HepG2 (cell line): ENCODE measurements around the gene CCL22. TPM values are rescaled to one million over a fixed set of nuclear protein-coding genes. Genes with fewer than 3 reads are reported as not detected.

Experiments
- FLYWCH1 ChIP-seq: sonication (generic); formaldehyde crosslinking; IDR thresholded peaks from 2 replicates; pipeline ENCODE4 v1.8.1; 2023; ENCODE audit warnings: mild to moderate bottlenecking, missing genetic modification reagents
- KDM1A ChIP-seq: IDR thresholded peaks from 2 replicates; pipeline ENCODE4 v1.6.1; 2016; ENCODE audit warnings: missing compliant biosample characterization
- NR1H2 ChIP-seq: sonication (generic); formaldehyde crosslinking; IDR thresholded peaks from 2 replicates; pipeline ENCODE4 v1.8.1; 2022; ENCODE audit warnings: low read depth, missing genetic modification reagents, borderline replicate concordance
- PHF20 ChIP-seq: sonication (generic); formaldehyde crosslinking; IDR thresholded peaks from 2 replicates; pipeline ENCODE4 v1.5.0; 2020; ENCODE audit warnings: mild to moderate bottlenecking, missing genetic modification reagents
- REL ChIP-seq: sonication (generic); formaldehyde crosslinking; conservative IDR thresholded peaks from 2 replicates; pipeline ENCODE4 v1.8.0; 2022; ENCODE audit warnings: mild to moderate bottlenecking, missing genetic modification reagents, moderate library complexity
- SNAPC2 ChIP-seq: sonication (generic); formaldehyde crosslinking; IDR thresholded peaks from 2 replicates; pipeline ENCODE4 v1.8.1; 2022; ENCODE audit warnings: mild to moderate bottlenecking, missing genetic modification reagents
- SP5 ChIP-seq: IDR thresholded peaks from 2 replicates; pipeline ENCODE4 v1.6.1; 2016; ENCODE audit warnings: low read depth, borderline replicate concordance
- STAG1 ChIP-seq: sonication (generic); formaldehyde crosslinking; IDR thresholded peaks from 2 replicates; pipeline ENCODE4 v1.4.0; 2020; ENCODE audit warnings: missing genetic modification reagents
- TAF15 ChIP-seq: fragments of 200-400 bp; formaldehyde crosslinking; IDR thresholded peaks from one replicate; pipeline ENCODE4 v1.6.1; 2018; ENCODE audit warnings: mild to moderate bottlenecking, low read depth, low read length; ENCODE audit not compliant: poor library complexity, severe bottlenecking
- TARDBP ChIP-seq: sonication (generic); formaldehyde crosslinking; IDR thresholded peaks from 2 replicates; pipeline ENCODE4 v1.8.0; 2022; ENCODE audit warnings: mild to moderate bottlenecking, missing genetic modification reagents
- ZBTB7A ChIP-seq: sonication (generic); formaldehyde crosslinking; IDR thresholded peaks from 2 replicates; pipeline ENCODE4 v1.8.0; 2022; ENCODE audit warnings: mild to moderate bottlenecking, missing genetic modification reagents
- ZNF333 ChIP-seq: sonication (generic); formaldehyde crosslinking; IDR thresholded peaks from 2 replicates; pipeline ENCODE4 v1.4.0; 2020; ENCODE audit warnings: mild to moderate bottlenecking, missing genetic modification reagents, borderline replicate concordance
- ZNF350 ChIP-seq: sonication (generic); formaldehyde crosslinking; IDR thresholded peaks from 2 replicates; pipeline ENCODE4 v1.4.0; 2020; ENCODE audit warnings: mild to moderate bottlenecking, low read depth, missing genetic modification reagents, borderline replicate concordance
- ZNF788 ChIP-seq: sonication (generic); formaldehyde crosslinking; IDR thresholded peaks from 2 replicates; pipeline ENCODE4 v1.5.0; 2020; ENCODE audit warnings: mild to moderate bottlenecking, missing genetic modification reagents, borderline replicate concordance
- polyA plus RNA-seq, 8 experiments: library from polyadenylated mRNA; depleted of rRNA in 3 of 8; stranded (reverse) in 7 of 8; unstranded in 1 of 8; fragments of >200 nt; fragmentation: Illumina TruSeq in 4 of 8; extraction: Trizol in 4 of 8; gene quantifications; 2 replicates each; pipeline versions ENCODE4 v1.2.1 to v1.2.3, GENCODE V29; 2011 to 2016; ENCODE audit warnings: low read depth in 4 of 8, missing spikeins in 1 of 8, mixed read lengths in 1 of 8; ENCODE audit not compliant: insufficient read depth in 1 of 8
- total RNA-seq, 5 experiments: library from RNA; depleted of rRNA; stranded (reverse); fragments of >200 nt; fragmentation: Illumina TruSeq; extraction: Trizol; gene quantifications; 2 replicates each; pipeline ENCODE4 v1.2.3, GENCODE V29; 2016; ENCODE audit warnings: low read depth in 1 of 5
- TF ChIP-seq, protein P1 (sequence below): sonication (generic); formaldehyde crosslinking; IDR thresholded peaks from 2 replicates; pipeline ENCODE4 v1.5.0; 2020; ENCODE audit warnings: mild to moderate bottlenecking, missing genetic modification reagents
- TF ChIP-seq, protein P2 (sequence below): sonication (generic); formaldehyde crosslinking; IDR thresholded peaks from 2 replicates; pipeline ENCODE4 v1.5.0; 2020; ENCODE audit warnings: mild to moderate bottlenecking, missing genetic modification reagents, borderline replicate concordance
- TF ChIP-seq, protein P3 (sequence below): sonication (generic); formaldehyde crosslinking; IDR thresholded peaks from 2 replicates; pipeline ENCODE4 v1.4.0; 2020; ENCODE audit warnings: missing genetic modification reagents, borderline replicate concordance

The CCL22 gene
- total and polyA plus RNA-seq, 2 of the 13 experiments (the other 11 are each of a cell fraction or from before 2014, with no cell fraction given) = not detected

GRCh38 chr16:57383276-57384247, 25.0 kb downstream of the CCL22 start (continued):
- TF ChIP-seq, protein P1, sequence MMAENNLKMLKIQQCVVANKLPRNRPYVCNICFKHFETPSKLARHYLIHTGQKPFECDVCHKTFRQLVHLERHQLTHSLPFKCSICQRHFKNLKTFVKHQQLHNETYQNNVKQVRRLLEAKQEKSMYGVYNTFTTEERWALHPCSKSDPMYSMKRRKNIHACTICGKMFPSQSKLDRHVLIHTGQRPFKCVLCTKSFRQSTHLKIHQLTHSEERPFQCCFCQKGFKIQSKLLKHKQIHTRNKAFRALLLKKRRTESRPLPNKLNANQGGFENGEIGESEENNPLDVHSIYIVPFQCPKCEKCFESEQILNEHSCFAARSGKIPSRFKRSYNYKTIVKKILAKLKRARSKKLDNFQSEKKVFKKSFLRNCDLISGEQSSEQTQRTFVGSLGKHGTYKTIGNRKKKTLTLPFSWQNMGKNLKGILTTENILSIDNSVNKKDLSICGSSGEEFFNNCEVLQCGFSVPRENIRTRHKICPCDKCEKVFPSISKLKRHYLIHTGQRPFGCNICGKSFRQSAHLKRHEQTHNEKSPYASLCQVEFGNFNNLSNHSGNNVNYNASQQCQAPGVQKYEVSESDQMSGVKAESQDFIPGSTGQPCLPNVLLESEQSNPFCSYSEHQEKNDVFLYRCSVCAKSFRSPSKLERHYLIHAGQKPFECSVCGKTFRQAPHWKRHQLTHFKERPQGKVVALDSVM (CRISPR knock-in tag) = peak; percentile 38; the same call in 1 of the 2 replicates
- TF ChIP-seq, protein P2, sequence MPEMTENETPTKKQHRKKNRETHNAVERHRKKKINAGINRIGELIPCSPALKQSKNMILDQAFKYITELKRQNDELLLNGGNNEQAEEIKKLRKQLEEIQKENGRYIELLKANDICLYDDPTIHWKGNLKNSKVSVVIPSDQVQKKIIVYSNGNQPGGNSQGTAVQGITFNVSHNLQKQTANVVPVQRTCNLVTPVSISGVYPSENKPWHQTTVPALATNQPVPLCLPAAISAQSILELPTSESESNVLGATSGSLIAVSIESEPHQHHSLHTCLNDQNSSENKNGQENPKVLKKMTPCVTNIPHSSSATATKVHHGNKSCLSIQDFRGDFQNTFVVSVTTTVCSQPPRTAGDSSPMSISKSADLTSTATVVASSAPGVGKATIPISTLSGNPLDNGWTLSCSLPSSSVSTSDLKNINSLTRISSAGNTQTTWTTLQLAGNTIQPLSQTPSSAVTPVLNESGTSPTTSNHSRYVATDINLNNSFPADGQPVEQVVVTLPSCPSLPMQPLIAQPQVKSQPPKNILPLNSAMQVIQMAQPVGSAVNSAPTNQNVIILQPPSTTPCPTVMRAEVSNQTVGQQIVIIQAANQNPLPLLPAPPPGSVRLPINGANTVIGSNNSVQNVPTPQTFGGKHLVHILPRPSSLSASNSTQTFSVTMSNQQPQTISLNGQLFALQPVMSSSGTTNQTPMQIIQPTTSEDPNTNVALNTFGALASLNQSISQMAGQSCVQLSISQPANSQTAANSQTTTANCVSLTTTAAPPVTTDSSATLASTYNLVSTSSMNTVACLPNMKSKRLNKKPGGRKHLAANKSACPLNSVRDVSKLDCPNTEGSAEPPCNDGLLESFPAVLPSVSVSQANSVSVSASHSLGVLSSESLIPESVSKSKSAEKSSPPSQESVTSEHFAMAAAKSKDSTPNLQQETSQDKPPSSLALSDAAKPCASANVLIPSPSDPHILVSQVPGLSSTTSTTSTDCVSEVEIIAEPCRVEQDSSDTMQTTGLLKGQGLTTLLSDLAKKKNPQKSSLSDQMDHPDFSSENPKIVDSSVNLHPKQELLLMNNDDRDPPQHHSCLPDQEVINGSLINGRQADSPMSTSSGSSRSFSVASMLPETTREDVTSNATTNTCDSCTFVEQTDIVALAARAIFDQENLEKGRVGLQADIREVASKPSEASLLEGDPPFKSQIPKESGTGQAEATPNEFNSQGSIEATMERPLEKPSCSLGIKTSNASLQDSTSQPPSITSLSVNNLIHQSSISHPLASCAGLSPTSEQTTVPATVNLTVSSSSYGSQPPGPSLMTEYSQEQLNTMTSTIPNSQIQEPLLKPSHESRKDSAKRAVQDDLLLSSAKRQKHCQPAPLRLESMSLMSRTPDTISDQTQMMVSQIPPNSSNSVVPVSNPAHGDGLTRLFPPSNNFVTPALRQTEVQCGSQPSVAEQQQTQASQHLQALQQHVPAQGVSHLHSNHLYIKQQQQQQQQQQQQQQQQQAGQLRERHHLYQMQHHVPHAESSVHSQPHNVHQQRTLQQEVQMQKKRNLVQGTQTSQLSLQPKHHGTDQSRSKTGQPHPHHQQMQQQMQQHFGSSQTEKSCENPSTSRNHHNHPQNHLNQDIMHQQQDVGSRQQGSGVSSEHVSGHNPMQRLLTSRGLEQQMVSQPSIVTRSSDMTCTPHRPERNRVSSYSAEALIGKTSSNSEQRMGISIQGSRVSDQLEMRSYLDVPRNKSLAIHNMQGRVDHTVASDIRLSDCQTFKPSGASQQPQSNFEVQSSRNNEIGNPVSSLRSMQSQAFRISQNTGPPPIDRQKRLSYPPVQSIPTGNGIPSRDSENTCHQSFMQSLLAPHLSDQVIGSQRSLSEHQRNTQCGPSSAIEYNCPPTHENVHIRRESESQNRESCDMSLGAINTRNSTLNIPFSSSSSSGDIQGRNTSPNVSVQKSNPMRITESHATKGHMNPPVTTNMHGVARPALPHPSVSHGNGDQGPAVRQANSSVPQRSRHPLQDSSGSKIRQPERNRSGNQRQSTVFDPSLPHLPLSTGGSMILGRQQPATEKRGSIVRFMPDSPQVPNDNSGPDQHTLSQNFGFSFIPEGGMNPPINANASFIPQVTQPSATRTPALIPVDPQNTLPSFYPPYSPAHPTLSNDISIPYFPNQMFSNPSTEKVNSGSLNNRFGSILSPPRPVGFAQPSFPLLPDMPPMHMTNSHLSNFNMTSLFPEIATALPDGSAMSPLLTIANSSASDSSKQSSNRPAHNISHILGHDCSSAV (CRISPR knock-in tag) = 0 out of 2 replicates have a peak, but pooled peaks have one; percentile 3
- no peak for TF ChIP-seq PHF20 (CRISPR knock-in tag)
- TF ChIP-seq KDM1A (CRISPR knock-in tag) = no peak
- no peak for TF ChIP-seq NR1H2 (CRISPR knock-in tag)
- TF ChIP-seq FLYWCH1 (CRISPR knock-in tag) = no peak; the same call in 1 of the 2 replicates
- TF ChIP-seq ZNF788 (CRISPR knock-in tag) = peak; percentile 36; the same call in 1 of the 2 replicates
- TF ChIP-seq REL = no peak
- no peak for TF ChIP-seq STAG1 (CRISPR knock-in tag)
- TF ChIP-seq, protein P3, sequence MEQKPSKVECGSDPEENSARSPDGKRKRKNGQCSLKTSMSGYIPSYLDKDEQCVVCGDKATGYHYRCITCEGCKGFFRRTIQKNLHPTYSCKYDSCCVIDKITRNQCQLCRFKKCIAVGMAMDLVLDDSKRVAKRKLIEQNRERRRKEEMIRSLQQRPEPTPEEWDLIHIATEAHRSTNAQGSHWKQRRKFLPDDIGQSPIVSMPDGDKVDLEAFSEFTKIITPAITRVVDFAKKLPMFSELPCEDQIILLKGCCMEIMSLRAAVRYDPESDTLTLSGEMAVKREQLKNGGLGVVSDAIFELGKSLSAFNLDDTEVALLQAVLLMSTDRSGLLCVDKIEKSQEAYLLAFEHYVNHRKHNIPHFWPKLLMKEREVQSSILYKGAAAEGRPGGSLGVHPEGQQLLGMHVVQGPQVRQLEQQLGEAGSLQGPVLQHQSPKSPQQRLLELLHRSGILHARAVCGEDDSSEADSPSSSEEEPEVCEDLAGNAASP = no peak
- TF ChIP-seq TAF15 = no peak
- no peak for TF ChIP-seq ZNF333 (CRISPR knock-in tag)
- TF ChIP-seq ZBTB7A (CRISPR knock-in tag) = peak; percentile 24; the same call in 1 of the 2 replicates
- no peak for TF ChIP-seq SP5 (CRISPR knock-in tag)
- TF ChIP-seq SNAPC2 (CRISPR knock-in tag) = no peak
- TF ChIP-seq TARDBP = no peak
- no peak; the same call in 1 of the 2 replicates for TF ChIP-seq ZNF350 (CRISPR knock-in tag)
